ENCODE results near the gene MAN2B1.

- TF ChIP-seq, protein P1, sequence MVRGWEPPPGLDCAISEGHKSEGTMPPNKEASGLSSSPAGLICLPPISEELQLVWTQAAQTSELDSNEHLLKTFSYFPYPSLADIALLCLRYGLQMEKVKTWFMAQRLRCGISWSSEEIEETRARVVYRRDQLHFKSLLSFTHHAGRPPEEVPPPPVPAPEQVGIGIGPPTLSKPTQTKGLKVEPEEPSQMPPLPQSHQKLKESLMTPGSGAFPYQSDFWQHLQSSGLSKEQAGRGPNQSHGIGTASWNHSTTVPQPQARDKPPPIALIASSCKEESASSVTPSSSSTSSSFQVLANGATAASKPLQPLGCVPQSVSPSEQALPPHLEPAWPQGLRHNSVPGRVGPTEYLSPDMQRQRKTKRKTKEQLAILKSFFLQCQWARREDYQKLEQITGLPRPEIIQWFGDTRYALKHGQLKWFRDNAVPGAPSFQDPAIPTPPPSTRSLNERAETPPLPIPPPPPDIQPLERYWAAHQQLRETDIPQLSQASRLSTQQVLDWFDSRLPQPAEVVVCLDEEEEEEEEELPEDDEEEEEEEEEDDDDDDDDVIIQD (CRISPR knock-in tag; IDR thresholded peaks at IDR 0.05; ENCODE audit: low read depth) = no peak
- no peak for TF ChIP-seq RBM39 (IDR thresholded peaks at IDR 0.05; ENCODE audit: low read depth, low read length, poor library complexity, severe bottlenecking)
- TF ChIP-seq POLR2A (IDR thresholded peaks at IDR 0.05; ENCODE audit: insufficient read depth in 1 of 2, low read depth in 2 of 2, low read length in 2 of 2) = no peak
- TF ChIP-seq NFAT5 (CRISPR knock-in tag; IDR thresholded peaks at IDR 0.05) = no peak
- TF ChIP-seq, protein P2, sequence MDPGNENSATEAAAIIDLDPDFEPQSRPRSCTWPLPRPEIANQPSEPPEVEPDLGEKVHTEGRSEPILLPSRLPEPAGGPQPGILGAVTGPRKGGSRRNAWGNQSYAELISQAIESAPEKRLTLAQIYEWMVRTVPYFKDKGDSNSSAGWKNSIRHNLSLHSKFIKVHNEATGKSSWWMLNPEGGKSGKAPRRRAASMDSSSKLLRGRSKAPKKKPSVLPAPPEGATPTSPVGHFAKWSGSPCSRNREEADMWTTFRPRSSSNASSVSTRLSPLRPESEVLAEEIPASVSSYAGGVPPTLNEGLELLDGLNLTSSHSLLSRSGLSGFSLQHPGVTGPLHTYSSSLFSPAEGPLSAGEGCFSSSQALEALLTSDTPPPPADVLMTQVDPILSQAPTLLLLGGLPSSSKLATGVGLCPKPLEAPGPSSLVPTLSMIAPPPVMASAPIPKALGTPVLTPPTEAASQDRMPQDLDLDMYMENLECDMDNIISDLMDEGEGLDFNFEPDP (CRISPR knock-in tag; conservative IDR thresholded peaks at IDR 0.05) = no peak
- TF ChIP-seq, protein P3, sequence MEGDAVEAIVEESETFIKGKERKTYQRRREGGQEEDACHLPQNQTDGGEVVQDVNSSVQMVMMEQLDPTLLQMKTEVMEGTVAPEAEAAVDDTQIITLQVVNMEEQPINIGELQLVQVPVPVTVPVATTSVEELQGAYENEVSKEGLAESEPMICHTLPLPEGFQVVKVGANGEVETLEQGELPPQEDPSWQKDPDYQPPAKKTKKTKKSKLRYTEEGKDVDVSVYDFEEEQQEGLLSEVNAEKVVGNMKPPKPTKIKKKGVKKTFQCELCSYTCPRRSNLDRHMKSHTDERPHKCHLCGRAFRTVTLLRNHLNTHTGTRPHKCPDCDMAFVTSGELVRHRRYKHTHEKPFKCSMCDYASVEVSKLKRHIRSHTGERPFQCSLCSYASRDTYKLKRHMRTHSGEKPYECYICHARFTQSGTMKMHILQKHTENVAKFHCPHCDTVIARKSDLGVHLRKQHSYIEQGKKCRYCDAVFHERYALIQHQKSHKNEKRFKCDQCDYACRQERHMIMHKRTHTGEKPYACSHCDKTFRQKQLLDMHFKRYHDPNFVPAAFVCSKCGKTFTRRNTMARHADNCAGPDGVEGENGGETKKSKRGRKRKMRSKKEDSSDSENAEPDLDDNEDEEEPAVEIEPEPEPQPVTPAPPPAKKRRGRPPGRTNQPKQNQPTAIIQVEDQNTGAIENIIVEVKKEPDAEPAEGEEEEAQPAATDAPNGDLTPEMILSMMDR (CRISPR knock-in tag; IDR thresholded peaks at IDR 0.05) = no peak
- TF ChIP-seq CEBPG (CRISPR knock-in tag; IDR thresholded peaks at IDR 0.05) = no peak
- TF ChIP-seq, protein P4, sequence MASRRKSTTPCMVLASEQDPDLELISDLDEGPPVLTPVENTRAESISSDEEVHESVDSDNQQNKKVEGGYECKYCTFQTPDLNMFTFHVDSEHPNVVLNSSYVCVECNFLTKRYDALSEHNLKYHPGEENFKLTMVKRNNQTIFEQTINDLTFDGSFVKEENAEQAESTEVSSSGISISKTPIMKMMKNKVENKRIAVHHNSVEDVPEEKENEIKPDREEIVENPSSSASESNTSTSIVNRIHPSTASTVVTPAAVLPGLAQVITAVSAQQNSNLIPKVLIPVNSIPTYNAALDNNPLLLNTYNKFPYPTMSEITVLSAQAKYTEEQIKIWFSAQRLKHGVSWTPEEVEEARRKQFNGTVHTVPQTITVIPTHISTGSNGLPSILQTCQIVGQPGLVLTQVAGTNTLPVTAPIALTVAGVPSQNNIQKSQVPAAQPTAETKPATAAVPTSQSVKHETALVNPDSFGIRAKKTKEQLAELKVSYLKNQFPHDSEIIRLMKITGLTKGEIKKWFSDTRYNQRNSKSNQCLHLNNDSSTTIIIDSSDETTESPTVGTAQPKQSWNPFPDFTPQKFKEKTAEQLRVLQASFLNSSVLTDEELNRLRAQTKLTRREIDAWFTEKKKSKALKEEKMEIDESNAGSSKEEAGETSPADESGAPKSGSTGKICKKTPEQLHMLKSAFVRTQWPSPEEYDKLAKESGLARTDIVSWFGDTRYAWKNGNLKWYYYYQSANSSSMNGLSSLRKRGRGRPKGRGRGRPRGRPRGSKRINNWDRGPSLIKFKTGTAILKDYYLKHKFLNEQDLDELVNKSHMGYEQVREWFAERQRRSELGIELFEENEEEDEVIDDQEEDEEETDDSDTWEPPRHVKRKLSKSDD (CRISPR knock-in tag; IDR thresholded peaks at IDR 0.05; ENCODE audit: low read depth) = no peak
- no peak for TF ChIP-seq ZNF563 (CRISPR knock-in tag; IDR thresholded peaks at IDR 0.05)
- no peak for TF ChIP-seq REXO4 (CRISPR knock-in tag; IDR thresholded peaks at IDR 0.05; ENCODE audit: borderline replicate concordance)
These were observed 13.5 kb upstream of the MAN2B1 start for GRCh38 chr19:12680034-12680433.

Data from HepG2 (cell line).